WTC11 (cell line): ENCODE measurements around the gene KCNC3. TPM values are rescaled to one million over a fixed set of nuclear protein-coding genes. Genes with fewer than 3 reads are reported as not detected.

Experiments used
- ATAC-seq: fragments of 200-7000 bp; cut with Tn5 transposase; 2 replicates; pipeline ENCODE4 v1.10.0; 2021; ENCODE audit warnings: mild to moderate bottlenecking, moderate library complexity
- CTCF ChIA-PET: fragments of 300-600 bp; sonication (Branson Sonifier 250); formaldehyde crosslinking; loops from one replicate; lab custom pipeline; 2021; ENCODE audit warnings: antibody characterized with exemption; lab: Charles Lee
- POLR2A ChIA-PET: fragments of 350-600 bp; sonication (Branson Sonifier 250); formaldehyde crosslinking; loops from one replicate; lab custom pipeline; 2021; ENCODE audit warnings: antibody characterized with exemption; lab: Charles Lee
- DNase-seq: peaks from one replicate; pipeline ENCODE4 v3.0.0; 2021; ENCODE audit warnings: low spot score
- H3K27ac Mint-ChIP-seq: 2 replicates; pipeline ENCODE4 v1.8.0; 2021; ENCODE audit warnings: mixed read lengths
- H3K27me3 Mint-ChIP-seq: 2 replicates; pipeline ENCODE4 v1.8.0; 2021; ENCODE audit warnings: low read depth, mild to moderate bottlenecking, moderate library complexity, mixed read lengths
- H3K36me3 Mint-ChIP-seq: 2 replicates; pipeline ENCODE4 v1.8.0; 2021; ENCODE audit warnings: mixed read lengths
- H3K4me1 Mint-ChIP-seq: 2 replicates; pipeline ENCODE4 v1.8.0; 2022; ENCODE audit warnings: mixed read lengths
- H3K4me3 Mint-ChIP-seq: 2 replicates; pipeline ENCODE4 v1.8.0; 2021; ENCODE audit warnings: mild to moderate bottlenecking, moderate library complexity, mixed read lengths
- H3K9me3 Mint-ChIP-seq: 2 replicates; pipeline ENCODE4 v1.8.0; 2021; ENCODE audit warnings: mixed read lengths
- CREM ChIP-seq: sonication (generic); formaldehyde crosslinking; IDR thresholded peaks from 2 replicates; pipeline ENCODE4 v1.8.1; 2022; ENCODE audit warnings: mild to moderate bottlenecking, missing genetic modification reagents, moderate library complexity
- ESRRA ChIP-seq: sonication (generic); formaldehyde crosslinking; IDR thresholded peaks from 2 replicates; pipeline ENCODE4 v1.8.1; 2022; ENCODE audit warnings: mild to moderate bottlenecking, missing genetic modification reagents, borderline replicate concordance
- ETV6 ChIP-seq: sonication (generic); formaldehyde crosslinking; IDR thresholded peaks from 2 replicates; pipeline ENCODE4 v1.8.1; 2022; ENCODE audit warnings: mild to moderate bottlenecking, missing genetic modification reagents
- GABPB1 ChIP-seq: sonication (generic); formaldehyde crosslinking; IDR thresholded peaks from 2 replicates; pipeline ENCODE4 v1.8.1; 2023; ENCODE audit warnings: mild to moderate bottlenecking, missing genetic modification reagents
- NFATC4 ChIP-seq: fragments of 250-450 bp; sonication (Bioruptor Pico); IDR thresholded peaks from 2 replicates; pipeline ENCODE4 v1.9.0; 2021; ENCODE audit warnings: mild to moderate bottlenecking
- NFYB ChIP-seq: sonication (generic); formaldehyde crosslinking; conservative IDR thresholded peaks from 2 replicates; pipeline ENCODE4 v1.8.0; 2022; ENCODE audit warnings: low read depth, missing genetic modification reagents
- NR2C2 ChIP-seq: sonication (generic); formaldehyde crosslinking; IDR thresholded peaks from 2 replicates; pipeline ENCODE4 v1.8.0; 2022; ENCODE audit warnings: mild to moderate bottlenecking, missing genetic modification reagents
- SP1 ChIP-seq: sonication (generic); formaldehyde crosslinking; conservative IDR thresholded peaks from 2 replicates; pipeline ENCODE4 v1.8.1; 2022; ENCODE audit warnings: missing genetic modification reagents
- TCF7 ChIP-seq: sonication (generic); formaldehyde crosslinking; IDR thresholded peaks from 2 replicates; pipeline ENCODE4 v1.8.0; 2022; ENCODE audit warnings: mild to moderate bottlenecking, low read depth, missing genetic modification reagents, moderate library complexity
- TEAD1 ChIP-seq: sonication (generic); formaldehyde crosslinking; IDR thresholded peaks from 2 replicates; pipeline ENCODE4 v1.8.0; 2022; ENCODE audit warnings: mild to moderate bottlenecking, missing genetic modification reagents
- ZNF416 ChIP-seq: fragments of 250-450 bp; sonication (Bioruptor Pico); IDR thresholded peaks from 2 replicates; pipeline ENCODE4 v1.9.0; 2021; ENCODE audit warnings: mild to moderate bottlenecking, inconsistent platforms
- total RNA-seq: library from RNA; stranded (reverse); gene quantifications from 3 replicates; pipeline ENCODE4 v1.2.3, GENCODE V29; 2021
- TF ChIP-seq, protein P1 (sequence below): fragments of 250-450 bp; sonication (Bioruptor Pico); IDR thresholded peaks from 2 replicates; pipeline ENCODE4 v1.9.0; 2021; ENCODE audit warnings: moderate library complexity, mild to moderate bottlenecking, inconsistent platforms, borderline replicate concordance
- TF ChIP-seq, protein P2 (sequence below): sonication (generic); formaldehyde crosslinking; IDR thresholded peaks from 2 replicates; pipeline ENCODE4 v1.8.1; 2023; ENCODE audit warnings: mild to moderate bottlenecking, missing genetic modification reagents, borderline replicate concordance
- TF ChIP-seq, protein P3 (sequence below): sonication (generic); formaldehyde crosslinking; IDR thresholded peaks from 2 replicates; pipeline ENCODE4 v1.8.0; 2022; ENCODE audit warnings: missing genetic modification reagents
- TF ChIP-seq, protein P4 (sequence below): sonication (generic); formaldehyde crosslinking; IDR thresholded peaks from 2 replicates; pipeline ENCODE4 v1.8.0; 2022; ENCODE audit warnings: mild to moderate bottlenecking, missing genetic modification reagents
- TF ChIP-seq, protein P5 (sequence below): sonication (generic); formaldehyde crosslinking; IDR thresholded peaks from 2 replicates; pipeline ENCODE4 v1.8.1; 2022; ENCODE audit warnings: mild to moderate bottlenecking, missing genetic modification reagents, moderate library complexity, borderline replicate concordance
- TF ChIP-seq, protein P6 (sequence below): fragments of 250-450 bp; sonication (Bioruptor Pico); IDR thresholded peaks from 2 replicates; pipeline ENCODE4 v1.9.0; 2021; ENCODE audit warnings: mild to moderate bottlenecking
- TF ChIP-seq, protein P7 (sequence below): sonication (generic); formaldehyde crosslinking; IDR thresholded peaks from 2 replicates; pipeline ENCODE4 v1.8.0; 2022; ENCODE audit warnings: mild to moderate bottlenecking, missing genetic modification reagents

KCNC3 gene
- total RNA-seq, 1 experiment from 2014 or later, result 8.5 TPM

DNA sequence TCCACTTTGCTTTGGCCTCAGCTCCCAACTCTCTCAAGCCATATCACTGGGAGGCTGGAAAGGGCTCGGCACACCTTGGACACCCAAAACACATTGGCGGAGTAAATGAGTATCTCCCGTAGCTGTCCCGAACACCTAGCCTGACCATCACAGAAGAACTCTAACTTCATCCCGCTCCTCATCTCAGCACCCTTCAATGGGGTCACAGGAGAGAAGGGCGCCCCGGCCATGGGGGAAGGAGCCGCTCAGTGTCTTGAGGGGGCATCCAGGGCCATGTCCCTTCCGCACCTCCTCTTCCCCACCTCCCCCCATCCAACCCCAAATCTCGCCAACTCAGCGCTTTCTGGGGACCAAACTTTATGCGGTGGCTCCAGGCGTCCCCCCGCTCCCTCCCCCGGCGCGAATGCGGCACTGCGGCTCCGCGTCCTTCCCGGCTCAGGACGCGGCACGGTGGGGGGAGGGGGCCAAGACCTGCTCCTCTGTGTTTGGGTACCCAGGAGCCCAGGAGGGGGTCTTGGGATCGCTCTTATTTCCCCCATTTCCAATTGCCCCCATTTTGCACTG, 3.0 kb downstream of the KCNC3 start (continued):
- TF ChIP-seq, protein P1, sequence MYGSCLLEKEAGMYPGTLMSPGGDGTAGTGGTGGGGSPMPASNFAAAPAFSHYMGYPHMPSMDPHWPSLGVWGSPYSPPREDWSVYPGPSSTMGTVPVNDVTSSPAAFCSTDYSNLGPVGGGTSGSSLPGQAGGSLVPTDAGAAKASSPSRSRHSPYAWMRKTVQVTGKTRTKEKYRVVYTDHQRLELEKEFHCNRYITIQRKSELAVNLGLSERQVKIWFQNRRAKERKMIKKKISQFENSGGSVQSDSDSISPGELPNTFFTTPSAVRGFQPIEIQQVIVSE (CRISPR knock-in tag), result no peak
- TF ChIP-seq, all 79 proteins: peak for 2

DNA sequence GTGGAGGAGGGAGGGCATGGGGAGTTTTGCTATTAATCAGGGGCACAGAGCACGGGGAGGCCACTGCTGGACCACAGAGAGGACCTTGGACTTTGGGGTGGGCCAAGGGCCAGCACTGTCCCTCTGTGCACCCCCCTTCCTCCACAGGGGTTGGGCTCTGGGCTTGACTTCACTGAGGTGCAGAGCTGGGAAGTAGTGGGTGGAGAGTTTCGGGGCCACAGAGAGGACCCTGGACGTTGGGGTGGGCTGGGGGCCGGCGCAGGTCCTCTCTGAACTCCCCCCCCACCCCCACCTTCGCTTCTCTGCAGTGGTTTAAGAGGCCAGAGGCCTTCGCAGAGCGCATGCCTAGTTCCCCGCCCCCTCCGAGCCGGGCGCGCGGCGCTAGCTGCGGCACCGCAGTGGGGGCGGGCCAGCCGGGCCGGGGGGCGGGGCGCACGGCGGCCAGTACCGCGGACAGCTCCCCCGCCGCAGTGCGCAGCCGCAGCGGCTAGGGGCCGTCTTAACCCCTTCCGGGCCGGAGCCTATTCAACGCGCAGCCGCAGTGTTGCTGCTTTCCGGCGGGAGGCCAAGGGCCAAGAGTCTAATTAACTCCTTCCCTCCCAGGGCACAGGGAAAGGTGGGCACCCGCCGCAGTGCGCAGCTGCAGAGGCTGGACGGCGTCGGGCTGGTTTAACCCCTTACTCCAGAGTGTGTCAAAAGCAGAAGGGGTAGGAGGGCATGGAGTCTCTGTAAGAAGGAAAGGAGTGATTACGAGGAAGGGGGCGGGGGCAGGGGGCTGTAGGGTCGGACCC, 3.7 kb downstream of the KCNC3 start:
- no peaks in the 10 kb centered on the region for H3K9me3 Mint-ChIP-seq
- ATAC-seq, result peak; percentile 9
- peaks cover 8% of the 10 kb centered on the region for H3K36me3 Mint-ChIP-seq
- peak; percentile 97 for DNase-seq
- H3K27me3 Mint-ChIP-seq, result peaks cover 36% of the 10 kb centered on the region
- H3K27ac Mint-ChIP-seq, result peak overlapping the region; percentile 88; the same call in 1 of the 2 replicates
- H3K4me3 Mint-ChIP-seq, result peak overlapping the region; percentile 84
- peaks cover 46% of the 10 kb centered on the region for H3K4me1 Mint-ChIP-seq
- POLR2A ChIA-PET, result interaction anchor here (0.6 to 1.5 kb wide), 6 partner anchors 8 to 91 kb away, joined by 3 to 21 read pairs (median 8); no protein-coding TSS in a partner anchor
- CTCF ChIA-PET, result interaction anchor here (0.7 to 2.5 kb wide), 16 partner anchors 10 to 403 kb away, joined by 3 to 32 read pairs (median 4); no protein-coding TSS in a partner anchor
- no peak for TF ChIP-seq NFATC4 (CRISPR knock-in tag)
- TF ChIP-seq, protein P2, sequence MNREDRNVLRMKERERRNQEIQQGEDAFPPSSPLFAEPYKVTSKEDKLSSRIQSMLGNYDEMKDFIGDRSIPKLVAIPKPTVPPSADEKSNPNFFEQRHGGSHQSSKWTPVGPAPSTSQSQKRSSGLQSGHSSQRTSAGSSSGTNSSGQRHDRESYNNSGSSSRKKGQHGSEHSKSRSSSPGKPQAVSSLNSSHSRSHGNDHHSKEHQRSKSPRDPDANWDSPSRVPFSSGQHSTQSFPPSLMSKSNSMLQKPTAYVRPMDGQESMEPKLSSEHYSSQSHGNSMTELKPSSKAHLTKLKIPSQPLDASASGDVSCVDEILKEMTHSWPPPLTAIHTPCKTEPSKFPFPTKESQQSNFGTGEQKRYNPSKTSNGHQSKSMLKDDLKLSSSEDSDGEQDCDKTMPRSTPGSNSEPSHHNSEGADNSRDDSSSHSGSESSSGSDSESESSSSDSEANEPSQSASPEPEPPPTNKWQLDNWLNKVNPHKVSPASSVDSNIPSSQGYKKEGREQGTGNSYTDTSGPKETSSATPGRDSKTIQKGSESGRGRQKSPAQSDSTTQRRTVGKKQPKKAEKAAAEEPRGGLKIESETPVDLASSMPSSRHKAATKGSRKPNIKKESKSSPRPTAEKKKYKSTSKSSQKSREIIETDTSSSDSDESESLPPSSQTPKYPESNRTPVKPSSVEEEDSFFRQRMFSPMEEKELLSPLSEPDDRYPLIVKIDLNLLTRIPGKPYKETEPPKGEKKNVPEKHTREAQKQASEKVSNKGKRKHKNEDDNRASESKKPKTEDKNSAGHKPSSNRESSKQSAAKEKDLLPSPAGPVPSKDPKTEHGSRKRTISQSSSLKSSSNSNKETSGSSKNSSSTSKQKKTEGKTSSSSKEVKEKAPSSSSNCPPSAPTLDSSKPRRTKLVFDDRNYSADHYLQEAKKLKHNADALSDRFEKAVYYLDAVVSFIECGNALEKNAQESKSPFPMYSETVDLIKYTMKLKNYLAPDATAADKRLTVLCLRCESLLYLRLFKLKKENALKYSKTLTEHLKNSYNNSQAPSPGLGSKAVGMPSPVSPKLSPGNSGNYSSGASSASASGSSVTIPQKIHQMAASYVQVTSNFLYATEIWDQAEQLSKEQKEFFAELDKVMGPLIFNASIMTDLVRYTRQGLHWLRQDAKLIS (CRISPR knock-in tag), result no peak
- TF ChIP-seq NFYB (CRISPR knock-in tag), result no peak
- no peak for TF ChIP-seq GABPB1
- peak; percentile 88; the same call in 1 of the 2 replicates for TF ChIP-seq ETV6 (CRISPR knock-in tag)
- TF ChIP-seq, protein P3, sequence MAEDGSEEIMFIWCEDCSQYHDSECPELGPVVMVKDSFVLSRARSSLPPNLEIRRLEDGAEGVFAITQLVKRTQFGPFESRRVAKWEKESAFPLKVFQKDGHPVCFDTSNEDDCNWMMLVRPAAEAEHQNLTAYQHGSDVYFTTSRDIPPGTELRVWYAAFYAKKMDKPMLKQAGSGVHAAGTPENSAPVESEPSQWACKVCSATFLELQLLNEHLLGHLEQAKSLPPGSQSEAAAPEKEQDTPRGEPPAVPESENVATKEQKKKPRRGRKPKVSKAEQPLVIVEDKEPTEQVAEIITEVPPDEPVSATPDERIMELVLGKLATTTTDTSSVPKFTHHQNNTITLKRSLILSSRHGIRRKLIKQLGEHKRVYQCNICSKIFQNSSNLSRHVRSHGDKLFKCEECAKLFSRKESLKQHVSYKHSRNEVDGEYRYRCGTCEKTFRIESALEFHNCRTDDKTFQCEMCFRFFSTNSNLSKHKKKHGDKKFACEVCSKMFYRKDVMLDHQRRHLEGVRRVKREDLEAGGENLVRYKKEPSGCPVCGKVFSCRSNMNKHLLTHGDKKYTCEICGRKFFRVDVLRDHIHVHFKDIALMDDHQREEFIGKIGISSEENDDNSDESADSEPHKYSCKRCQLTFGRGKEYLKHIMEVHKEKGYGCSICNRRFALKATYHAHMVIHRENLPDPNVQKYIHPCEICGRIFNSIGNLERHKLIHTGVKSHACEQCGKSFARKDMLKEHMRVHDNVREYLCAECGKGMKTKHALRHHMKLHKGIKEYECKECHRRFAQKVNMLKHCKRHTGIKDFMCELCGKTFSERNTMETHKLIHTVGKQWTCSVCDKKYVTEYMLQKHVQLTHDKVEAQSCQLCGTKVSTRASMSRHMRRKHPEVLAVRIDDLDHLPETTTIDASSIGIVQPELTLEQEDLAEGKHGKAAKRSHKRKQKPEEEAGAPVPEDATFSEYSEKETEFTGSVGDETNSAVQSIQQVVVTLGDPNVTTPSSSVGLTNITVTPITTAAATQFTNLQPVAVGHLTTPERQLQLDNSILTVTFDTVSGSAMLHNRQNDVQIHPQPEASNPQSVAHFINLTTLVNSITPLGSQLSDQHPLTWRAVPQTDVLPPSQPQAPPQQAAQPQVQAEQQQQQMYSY (CRISPR knock-in tag), result no peak
- TF ChIP-seq TEAD1, result peak; percentile 97
- TF ChIP-seq, protein P4, sequence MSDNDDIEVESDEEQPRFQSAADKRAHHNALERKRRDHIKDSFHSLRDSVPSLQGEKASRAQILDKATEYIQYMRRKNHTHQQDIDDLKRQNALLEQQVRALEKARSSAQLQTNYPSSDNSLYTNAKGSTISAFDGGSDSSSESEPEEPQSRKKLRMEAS (CRISPR knock-in tag), result peak; percentile 66
- TF ChIP-seq, protein P5, sequence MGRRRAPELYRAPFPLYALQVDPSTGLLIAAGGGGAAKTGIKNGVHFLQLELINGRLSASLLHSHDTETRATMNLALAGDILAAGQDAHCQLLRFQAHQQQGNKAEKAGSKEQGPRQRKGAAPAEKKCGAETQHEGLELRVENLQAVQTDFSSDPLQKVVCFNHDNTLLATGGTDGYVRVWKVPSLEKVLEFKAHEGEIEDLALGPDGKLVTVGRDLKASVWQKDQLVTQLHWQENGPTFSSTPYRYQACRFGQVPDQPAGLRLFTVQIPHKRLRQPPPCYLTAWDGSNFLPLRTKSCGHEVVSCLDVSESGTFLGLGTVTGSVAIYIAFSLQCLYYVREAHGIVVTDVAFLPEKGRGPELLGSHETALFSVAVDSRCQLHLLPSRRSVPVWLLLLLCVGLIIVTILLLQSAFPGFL (CRISPR knock-in tag), result no peak
- TF ChIP-seq, protein P6, sequence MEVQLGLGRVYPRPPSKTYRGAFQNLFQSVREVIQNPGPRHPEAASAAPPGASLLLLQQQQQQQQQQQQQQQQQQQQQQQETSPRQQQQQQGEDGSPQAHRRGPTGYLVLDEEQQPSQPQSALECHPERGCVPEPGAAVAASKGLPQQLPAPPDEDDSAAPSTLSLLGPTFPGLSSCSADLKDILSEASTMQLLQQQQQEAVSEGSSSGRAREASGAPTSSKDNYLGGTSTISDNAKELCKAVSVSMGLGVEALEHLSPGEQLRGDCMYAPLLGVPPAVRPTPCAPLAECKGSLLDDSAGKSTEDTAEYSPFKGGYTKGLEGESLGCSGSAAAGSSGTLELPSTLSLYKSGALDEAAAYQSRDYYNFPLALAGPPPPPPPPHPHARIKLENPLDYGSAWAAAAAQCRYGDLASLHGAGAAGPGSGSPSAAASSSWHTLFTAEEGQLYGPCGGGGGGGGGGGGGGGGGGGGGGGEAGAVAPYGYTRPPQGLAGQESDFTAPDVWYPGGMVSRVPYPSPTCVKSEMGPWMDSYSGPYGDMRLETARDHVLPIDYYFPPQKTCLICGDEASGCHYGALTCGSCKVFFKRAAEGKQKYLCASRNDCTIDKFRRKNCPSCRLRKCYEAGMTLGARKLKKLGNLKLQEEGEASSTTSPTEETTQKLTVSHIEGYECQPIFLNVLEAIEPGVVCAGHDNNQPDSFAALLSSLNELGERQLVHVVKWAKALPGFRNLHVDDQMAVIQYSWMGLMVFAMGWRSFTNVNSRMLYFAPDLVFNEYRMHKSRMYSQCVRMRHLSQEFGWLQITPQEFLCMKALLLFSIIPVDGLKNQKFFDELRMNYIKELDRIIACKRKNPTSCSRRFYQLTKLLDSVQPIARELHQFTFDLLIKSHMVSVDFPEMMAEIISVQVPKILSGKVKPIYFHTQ (CRISPR knock-in tag), result no peak
- no peak for TF ChIP-seq ZNF416
- TF ChIP-seq, protein P7, sequence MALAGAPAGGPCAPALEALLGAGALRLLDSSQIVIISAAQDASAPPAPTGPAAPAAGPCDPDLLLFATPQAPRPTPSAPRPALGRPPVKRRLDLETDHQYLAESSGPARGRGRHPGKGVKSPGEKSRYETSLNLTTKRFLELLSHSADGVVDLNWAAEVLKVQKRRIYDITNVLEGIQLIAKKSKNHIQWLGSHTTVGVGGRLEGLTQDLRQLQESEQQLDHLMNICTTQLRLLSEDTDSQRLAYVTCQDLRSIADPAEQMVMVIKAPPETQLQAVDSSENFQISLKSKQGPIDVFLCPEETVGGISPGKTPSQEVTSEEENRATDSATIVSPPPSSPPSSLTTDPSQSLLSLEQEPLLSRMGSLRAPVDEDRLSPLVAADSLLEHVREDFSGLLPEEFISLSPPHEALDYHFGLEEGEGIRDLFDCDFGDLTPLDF (CRISPR knock-in tag), result no peak
- TF ChIP-seq SP1 (CRISPR knock-in tag), result peak; percentile 99
- peak; percentile 78; the same call in 1 of the 2 replicates for TF ChIP-seq CREM (CRISPR knock-in tag)
- TF ChIP-seq NR2C2 (CRISPR knock-in tag), result no peak
- TF ChIP-seq ESRRA, result peak; percentile 75; the same call in 1 of the 2 replicates
- 0 out of 2 replicates have a peak, but pooled peaks have one; percentile 78 for TF ChIP-seq TCF7
